ENCODE results near the gene MLIP. TPM values are rescaled to one million over a fixed set of nuclear protein-coding genes. Genes with fewer than 3 reads are reported as not detected.

Gene MLIP
- total RNA-seq, 2 experiments from 2014 or later: not detected

DNA sequence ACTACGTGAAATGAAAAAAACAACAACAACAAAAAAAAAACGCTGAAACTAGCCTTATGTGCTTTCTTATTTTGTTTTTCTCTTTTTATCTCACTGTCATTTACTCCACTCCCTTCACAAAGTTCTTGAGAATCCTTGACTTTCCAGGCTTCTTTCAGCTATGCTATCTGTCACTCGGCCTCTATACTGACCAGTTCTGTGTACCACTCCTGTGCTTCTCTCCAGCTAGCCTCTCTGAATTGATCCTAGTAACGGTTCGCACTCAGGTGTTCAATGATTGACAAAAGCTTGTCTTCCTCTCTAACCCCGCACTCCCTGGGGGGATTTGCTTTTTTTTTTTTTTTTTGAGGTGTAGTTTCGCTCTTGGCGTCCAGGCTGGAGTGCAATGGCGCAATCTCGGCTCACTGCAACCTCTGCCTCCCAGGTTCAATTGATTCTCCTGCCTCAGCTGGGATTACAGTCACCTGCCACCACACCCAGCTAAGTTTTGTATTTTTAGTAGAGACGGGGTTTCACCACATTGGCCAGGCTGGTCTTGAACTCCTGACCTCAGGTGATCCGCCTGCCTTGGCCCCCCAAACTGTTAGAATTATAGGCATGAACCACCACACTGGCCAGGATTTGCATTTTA, 31.8 kb downstream of the MLIP start:
- H3K4me2 ChIP-seq (ENCODE audit: low read length): no peak overlapping the region
- intact Hi-C loops (cut with micrococcal nuclease; ENCODE audit: unreplicated experiment): no loop called here
- no peaks in the 10 kb centered on the region for H3K4me1 ChIP-seq (ENCODE audit: insufficient read depth, low read length, poor library complexity, severe bottlenecking)
- ChIA-PET CTCF (ENCODE audit: unreplicated experiment) (no interaction called here), POLR2A (interaction anchor here (0.7 kb wide), 1 partner anchor 29 kb away, joined by 3 read pairs; no protein-coding TSS in a partner anchor)
- H3K9me3 ChIP-seq (ENCODE audit: low read length): no peaks in the 10 kb centered on the region
- DNase-seq (ENCODE audit: low spot score): no peak
- H3K27ac ChIP-seq (ENCODE audit: low read depth, low read length, poor library complexity, severe bottlenecking): no peak overlapping the region
- no peaks in the 10 kb centered on the region for H3K9me2 ChIP-seq (ENCODE audit: insufficient read depth, low read length)
- no peaks in the 10 kb centered on the region for H3K79me2 ChIP-seq (ENCODE audit: insufficient read depth, low read depth, low read length)
- H2AFZ ChIP-seq (ENCODE audit: low read length): no peak overlapping the region
- H3K36me3 ChIP-seq (ENCODE audit: insufficient read depth, low read length): no peaks in the 10 kb centered on the region
- no peak overlapping the region for H3K4me3 ChIP-seq (ENCODE audit: low read depth, low read length, poor library complexity, severe bottlenecking)
- no peaks in the 10 kb centered on the region for H4K20me1 ChIP-seq (ENCODE audit: insufficient read depth, low read length)
- no peak for TF ChIP-seq EZH2phosphoT487 (IDR thresholded peaks at IDR 0.05; ENCODE audit: borderline replicate concordance, low read depth, low read length)
- TF ChIP-seq, protein P1, sequence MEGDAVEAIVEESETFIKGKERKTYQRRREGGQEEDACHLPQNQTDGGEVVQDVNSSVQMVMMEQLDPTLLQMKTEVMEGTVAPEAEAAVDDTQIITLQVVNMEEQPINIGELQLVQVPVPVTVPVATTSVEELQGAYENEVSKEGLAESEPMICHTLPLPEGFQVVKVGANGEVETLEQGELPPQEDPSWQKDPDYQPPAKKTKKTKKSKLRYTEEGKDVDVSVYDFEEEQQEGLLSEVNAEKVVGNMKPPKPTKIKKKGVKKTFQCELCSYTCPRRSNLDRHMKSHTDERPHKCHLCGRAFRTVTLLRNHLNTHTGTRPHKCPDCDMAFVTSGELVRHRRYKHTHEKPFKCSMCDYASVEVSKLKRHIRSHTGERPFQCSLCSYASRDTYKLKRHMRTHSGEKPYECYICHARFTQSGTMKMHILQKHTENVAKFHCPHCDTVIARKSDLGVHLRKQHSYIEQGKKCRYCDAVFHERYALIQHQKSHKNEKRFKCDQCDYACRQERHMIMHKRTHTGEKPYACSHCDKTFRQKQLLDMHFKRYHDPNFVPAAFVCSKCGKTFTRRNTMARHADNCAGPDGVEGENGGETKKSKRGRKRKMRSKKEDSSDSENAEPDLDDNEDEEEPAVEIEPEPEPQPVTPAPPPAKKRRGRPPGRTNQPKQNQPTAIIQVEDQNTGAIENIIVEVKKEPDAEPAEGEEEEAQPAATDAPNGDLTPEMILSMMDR (conservative IDR thresholded peaks at IDR 0.05; ENCODE audit: low read length): no peak
- no TSS peak for BruUV-seq (replicated peaks)

DNA sequence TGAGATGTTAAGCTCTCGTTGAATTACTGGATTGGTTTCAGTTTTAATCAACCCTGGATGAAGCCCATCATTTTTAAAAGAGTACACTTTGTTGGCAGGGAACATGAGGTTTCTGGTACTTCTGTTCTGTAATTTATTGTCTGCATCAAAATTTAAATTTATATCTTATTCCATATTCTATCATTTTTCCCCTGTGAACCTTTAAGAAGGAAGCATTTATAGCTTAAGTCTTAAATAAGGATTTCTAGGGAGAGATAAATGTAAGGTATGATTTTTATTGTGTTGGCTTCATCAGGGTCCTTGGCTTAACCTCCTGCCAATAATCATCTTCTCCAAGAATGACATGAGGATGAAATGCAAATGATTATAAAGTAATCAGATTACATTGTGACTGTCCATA, 40.6 kb downstream of the MLIP start:
- Histone ChIP-seq H3K4me3 (ENCODE audit: low read depth, low read length, poor library complexity, severe bottlenecking) (no peak overlapping the region), H3K27ac (ENCODE audit: low read depth, low read length, poor library complexity, severe bottlenecking) (no peak overlapping the region), H4K20me1 (ENCODE audit: insufficient read depth, low read length) (no peaks in the 10 kb centered on the region), H2AFZ (ENCODE audit: low read length) (no peak overlapping the region), H3K4me2 (ENCODE audit: low read length) (no peak overlapping the region), H3K4me1 (ENCODE audit: insufficient read depth, low read length, poor library complexity, severe bottlenecking) (no peaks in the 10 kb centered on the region), H3K36me3 (ENCODE audit: insufficient read depth, low read length) (no peaks in the 10 kb centered on the region), H3K79me2 (ENCODE audit: insufficient read depth, low read depth, low read length) (no peaks in the 10 kb centered on the region), H3K9me3 (ENCODE audit: low read length) (no peaks in the 10 kb centered on the region), H3K9me2 (ENCODE audit: insufficient read depth, low read length) (no peaks in the 10 kb centered on the region)
- BruUV-seq (replicated peaks): no TSS peak
- TF ChIP-seq, protein P1 (conservative IDR thresholded peaks at IDR 0.05; ENCODE audit: low read length): no peak
- TF ChIP-seq EZH2phosphoT487 (IDR thresholded peaks at IDR 0.05; ENCODE audit: borderline replicate concordance, low read depth, low read length): no peak
- intact Hi-C loops (cut with micrococcal nuclease; ENCODE audit: unreplicated experiment): no loop called here
- POLR2A ChIA-PET: no interaction called here
- CTCF ChIA-PET (ENCODE audit: unreplicated experiment): no interaction called here
- DNase-seq (ENCODE audit: low spot score): no peak

DNA sequence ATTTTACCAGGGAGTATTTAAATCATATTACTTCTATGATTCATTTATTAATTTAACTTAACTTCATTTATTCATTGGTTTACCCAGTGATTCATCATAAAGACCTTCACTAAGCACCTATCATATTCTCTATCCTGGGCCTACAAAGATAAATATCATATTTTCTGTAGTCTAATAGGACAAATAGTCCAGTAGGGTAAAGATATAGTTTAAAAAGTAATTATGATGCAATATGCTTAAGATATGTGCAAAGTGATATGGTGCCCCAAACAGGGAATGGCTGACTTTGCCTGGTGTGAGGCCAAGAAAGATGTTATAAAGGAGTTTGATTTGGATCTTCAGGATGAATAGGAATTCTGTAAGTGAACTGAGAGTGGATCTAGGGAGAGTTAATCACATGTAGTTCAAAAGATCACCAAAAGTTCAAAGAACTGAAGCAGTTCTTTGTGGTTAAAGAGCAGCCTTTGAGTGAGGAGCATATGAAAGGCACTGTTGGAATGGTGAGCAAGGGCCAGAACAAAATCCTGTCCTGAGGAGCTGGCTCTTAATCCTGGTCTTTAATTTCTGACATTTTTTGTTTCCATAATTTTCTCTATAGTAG, 45.5 kb downstream of the MLIP start:
- H3K4me2 ChIP-seq (ENCODE audit: low read length): no peak overlapping the region
- no peak overlapping the region for H3K4me3 ChIP-seq (ENCODE audit: low read depth, low read length, poor library complexity, severe bottlenecking)
- no TSS peak for BruUV-seq (replicated peaks)
- CTCF ChIA-PET (ENCODE audit: unreplicated experiment): no interaction called here
- no peaks in the 10 kb centered on the region for H3K79me2 ChIP-seq (ENCODE audit: insufficient read depth, low read depth, low read length)
- no peak for DNase-seq (ENCODE audit: low spot score)
- H3K4me1 ChIP-seq (ENCODE audit: insufficient read depth, low read length, poor library complexity, severe bottlenecking): no peaks in the 10 kb centered on the region
- intact Hi-C loops (cut with micrococcal nuclease; ENCODE audit: unreplicated experiment): no loop called here
- no peaks in the 10 kb centered on the region for H3K9me3 ChIP-seq (ENCODE audit: low read length)
- no peaks in the 10 kb centered on the region for H3K9me2 ChIP-seq (ENCODE audit: insufficient read depth, low read length)
- TF ChIP-seq, protein P1 (conservative IDR thresholded peaks at IDR 0.05; ENCODE audit: low read length): no peak
- TF ChIP-seq EZH2phosphoT487 (IDR thresholded peaks at IDR 0.05; ENCODE audit: borderline replicate concordance, low read depth, low read length): no peak
- POLR2A ChIA-PET: no interaction called here
- H3K27ac ChIP-seq (ENCODE audit: low read depth, low read length, poor library complexity, severe bottlenecking): no peak overlapping the region
- H3K36me3 ChIP-seq (ENCODE audit: insufficient read depth, low read length): no peaks in the 10 kb centered on the region
- no peak overlapping the region for H2AFZ ChIP-seq (ENCODE audit: low read length)
- no peaks in the 10 kb centered on the region for H4K20me1 ChIP-seq (ENCODE audit: insufficient read depth, low read length)
